ENCODE measurements around the gene CPVL.

DNA sequence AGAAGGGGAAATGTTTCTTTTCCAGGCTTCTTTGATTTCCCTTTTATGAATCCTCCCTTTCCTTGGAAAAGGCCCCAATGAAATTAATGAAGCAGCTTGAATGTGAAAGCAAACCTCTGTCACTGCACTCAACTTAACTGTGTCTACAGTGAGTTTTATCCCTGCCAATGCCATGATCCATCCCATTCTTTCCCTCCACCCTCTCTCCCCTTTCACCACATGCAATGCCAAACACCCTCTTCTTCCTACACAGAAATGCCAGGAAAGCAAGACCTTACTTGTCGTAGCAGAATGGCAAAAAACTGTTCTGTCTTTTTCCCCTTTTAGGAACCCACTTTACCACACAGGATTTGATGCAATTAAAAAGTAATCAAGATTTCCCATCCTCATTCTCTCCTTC, 140.9 kb downstream of the CPVL start:
- TF ChIP-seq POLR2AphosphoS5 (IDR thresholded peaks at IDR 0.05) (no peak), POLR2A (IDR thresholded peaks at IDR 0.05) (no peak)
- TF ChIP-seq, protein P1, sequence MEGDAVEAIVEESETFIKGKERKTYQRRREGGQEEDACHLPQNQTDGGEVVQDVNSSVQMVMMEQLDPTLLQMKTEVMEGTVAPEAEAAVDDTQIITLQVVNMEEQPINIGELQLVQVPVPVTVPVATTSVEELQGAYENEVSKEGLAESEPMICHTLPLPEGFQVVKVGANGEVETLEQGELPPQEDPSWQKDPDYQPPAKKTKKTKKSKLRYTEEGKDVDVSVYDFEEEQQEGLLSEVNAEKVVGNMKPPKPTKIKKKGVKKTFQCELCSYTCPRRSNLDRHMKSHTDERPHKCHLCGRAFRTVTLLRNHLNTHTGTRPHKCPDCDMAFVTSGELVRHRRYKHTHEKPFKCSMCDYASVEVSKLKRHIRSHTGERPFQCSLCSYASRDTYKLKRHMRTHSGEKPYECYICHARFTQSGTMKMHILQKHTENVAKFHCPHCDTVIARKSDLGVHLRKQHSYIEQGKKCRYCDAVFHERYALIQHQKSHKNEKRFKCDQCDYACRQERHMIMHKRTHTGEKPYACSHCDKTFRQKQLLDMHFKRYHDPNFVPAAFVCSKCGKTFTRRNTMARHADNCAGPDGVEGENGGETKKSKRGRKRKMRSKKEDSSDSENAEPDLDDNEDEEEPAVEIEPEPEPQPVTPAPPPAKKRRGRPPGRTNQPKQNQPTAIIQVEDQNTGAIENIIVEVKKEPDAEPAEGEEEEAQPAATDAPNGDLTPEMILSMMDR (IDR thresholded peaks at IDR 0.05 in 8 of 11, conservative IDR thresholded peaks at IDR 0.05 in 3 of 11) = no peak
